ENCODE measurements around the gene PAFAH1B2. TPM values are rescaled to one million over a fixed set of nuclear protein-coding genes. Genes with fewer than 3 reads are reported as not detected.

The PAFAH1B2 gene
- total and polyA plus RNA-seq, 2 donors (not counting 3 experiments of a cell fraction or from before 2014, with no cell fraction given), result 34.2 to 128 TPM

DNA sequence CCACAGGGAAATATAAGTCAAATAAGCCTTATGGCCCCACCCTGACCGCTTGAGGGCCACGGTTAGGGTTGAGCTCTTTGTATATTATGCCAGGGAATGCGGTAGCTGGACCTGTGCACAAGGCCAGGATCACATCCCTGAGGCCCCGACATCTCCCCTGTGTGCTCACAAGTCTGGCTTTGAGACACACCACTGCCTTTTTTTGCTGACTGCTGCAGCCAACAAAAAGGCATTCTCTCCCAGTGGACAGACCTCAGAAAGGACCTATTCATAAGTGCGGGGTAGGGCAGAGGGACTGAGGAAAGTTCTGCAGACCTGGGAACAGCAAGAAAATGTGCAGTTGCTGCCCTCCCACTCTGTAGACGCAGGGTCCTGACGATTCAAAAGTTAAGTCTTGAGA, 31.0 kb downstream of the PAFAH1B2 start:
- DNase-seq (ENCODE audit: low read depth, low spot score), result no peak
- H3K9ac ChIP-seq (replicated peaks; ENCODE audit: extremely low read depth, insufficient read depth, low read length), result no peak overlapping the region
- ChIA-PET CTCF (interaction anchor here (0.9 kb wide), 1 partner anchor 31 kb away, joined by 3 read pairs; the partner anchor contains the start of gene PAFAH1B2), POLR2A (no interaction called here)
- H3K9me3 ChIP-seq (replicated peaks; ENCODE audit: control insufficient read depth, insufficient read depth, low read length), result no peaks in the 10 kb centered on the region
- dilution Hi-C loops (cut with MboI; ENCODE audit: extremely low pct_ligation_motif_present, low sequenced_read_pairs) (no loop called here), intact Hi-C loops (cut with micrococcal nuclease) (loop anchor here (5.0 kb wide), 1 partner anchor 142 kb away; the partner anchor contains the start of gene BACE1)
- H3K4me1 ChIP-seq (ENCODE audit: control insufficient read depth, extremely low read depth, insufficient read depth, low read length), result peaks cover 30% of the 10 kb centered on the region
- TF ChIP-seq, protein P1, sequence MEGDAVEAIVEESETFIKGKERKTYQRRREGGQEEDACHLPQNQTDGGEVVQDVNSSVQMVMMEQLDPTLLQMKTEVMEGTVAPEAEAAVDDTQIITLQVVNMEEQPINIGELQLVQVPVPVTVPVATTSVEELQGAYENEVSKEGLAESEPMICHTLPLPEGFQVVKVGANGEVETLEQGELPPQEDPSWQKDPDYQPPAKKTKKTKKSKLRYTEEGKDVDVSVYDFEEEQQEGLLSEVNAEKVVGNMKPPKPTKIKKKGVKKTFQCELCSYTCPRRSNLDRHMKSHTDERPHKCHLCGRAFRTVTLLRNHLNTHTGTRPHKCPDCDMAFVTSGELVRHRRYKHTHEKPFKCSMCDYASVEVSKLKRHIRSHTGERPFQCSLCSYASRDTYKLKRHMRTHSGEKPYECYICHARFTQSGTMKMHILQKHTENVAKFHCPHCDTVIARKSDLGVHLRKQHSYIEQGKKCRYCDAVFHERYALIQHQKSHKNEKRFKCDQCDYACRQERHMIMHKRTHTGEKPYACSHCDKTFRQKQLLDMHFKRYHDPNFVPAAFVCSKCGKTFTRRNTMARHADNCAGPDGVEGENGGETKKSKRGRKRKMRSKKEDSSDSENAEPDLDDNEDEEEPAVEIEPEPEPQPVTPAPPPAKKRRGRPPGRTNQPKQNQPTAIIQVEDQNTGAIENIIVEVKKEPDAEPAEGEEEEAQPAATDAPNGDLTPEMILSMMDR (IDR thresholded peaks at IDR 0.05; ENCODE audit: extremely low read depth in 1 of 2, insufficient read depth in 1 of 2, low read depth in 1 of 2, low read length in 2 of 2), result no peak
- no peak for TF ChIP-seq MAX (IDR thresholded peaks at IDR 0.05; ENCODE audit: insufficient read depth, insufficient read length)
- TF ChIP-seq MYC (IDR thresholded peaks at IDR 0.05; ENCODE audit: low read depth, low read length), result no peak
- TF ChIP-seq EZH2 (IDR thresholded peaks at IDR 0.05; ENCODE audit: borderline replicate concordance, low read depth, low read length, severe bottlenecking), result no peak
- TF ChIP-seq POLR2A (IDR thresholded peaks at IDR 0.05; ENCODE audit: low read depth, low read length), result no peak
- TF ChIP-seq GATA2 (IDR thresholded peaks at IDR 0.05; ENCODE audit: insufficient read depth, insufficient read length, low read depth, low read length), result no peak
- TF ChIP-seq JUN (IDR thresholded peaks at IDR 0.05; ENCODE audit: borderline replicate concordance, insufficient read depth, insufficient read length, low read depth), result no peak
- no peak for TF ChIP-seq POLR2AphosphoS5 (IDR thresholded peaks at IDR 0.05; ENCODE audit: insufficient read depth, low read depth, low read length)
- no peak for TF ChIP-seq FOS (IDR thresholded peaks at IDR 0.05; ENCODE audit: borderline replicate concordance, insufficient read depth, low read length)
- H3K9me1 ChIP-seq (replicated peaks; ENCODE audit: control insufficient read depth, extremely low read depth, insufficient read depth, low read length), result no peaks in the 10 kb centered on the region
- H3K36me3 ChIP-seq (ENCODE audit: control insufficient read depth in 2 of 2, extremely low read depth in 1 of 2, insufficient read depth in 2 of 2, low read length in 2 of 2), result peaks cover 2 to 4% of the 10 kb centered on the region in 2 experiments
- H2AFZ ChIP-seq (ENCODE audit: low read depth, low read length), result no peak overlapping the region
- BruUV-seq (replicated peaks), result no TSS peak
- no peaks in the 10 kb centered on the region for H3K79me2 ChIP-seq (ENCODE audit: control insufficient read depth, insufficient read depth, low read length)
- no peak for FAIRE-seq
- no peaks in the 10 kb centered on the region for H3K27me3 ChIP-seq (ENCODE audit: control insufficient read depth in 2 of 2, insufficient read depth in 2 of 2, low read length in 2 of 2)
- H3K27ac ChIP-seq (ENCODE audit: insufficient read depth, low read depth, low read length), result no peak overlapping the region
- no peak overlapping the region for H3K4me2 ChIP-seq (ENCODE audit: insufficient read depth, low read length)
- no peaks in the 10 kb centered on the region for H4K20me1 ChIP-seq (replicated peaks; ENCODE audit: control insufficient read depth, extremely low read depth, insufficient read depth, low read length)
- no peak overlapping the region for H3K4me3 ChIP-seq (replicated peaks in 1 of 3; ENCODE audit: insufficient read depth in 1 of 3, low read depth in 1 of 3, low read length in 3 of 3)

All from endothelial cell of umbilical vein (primary cell).